Measurements from ENCODE around the gene FAM177A1.

DNA sequence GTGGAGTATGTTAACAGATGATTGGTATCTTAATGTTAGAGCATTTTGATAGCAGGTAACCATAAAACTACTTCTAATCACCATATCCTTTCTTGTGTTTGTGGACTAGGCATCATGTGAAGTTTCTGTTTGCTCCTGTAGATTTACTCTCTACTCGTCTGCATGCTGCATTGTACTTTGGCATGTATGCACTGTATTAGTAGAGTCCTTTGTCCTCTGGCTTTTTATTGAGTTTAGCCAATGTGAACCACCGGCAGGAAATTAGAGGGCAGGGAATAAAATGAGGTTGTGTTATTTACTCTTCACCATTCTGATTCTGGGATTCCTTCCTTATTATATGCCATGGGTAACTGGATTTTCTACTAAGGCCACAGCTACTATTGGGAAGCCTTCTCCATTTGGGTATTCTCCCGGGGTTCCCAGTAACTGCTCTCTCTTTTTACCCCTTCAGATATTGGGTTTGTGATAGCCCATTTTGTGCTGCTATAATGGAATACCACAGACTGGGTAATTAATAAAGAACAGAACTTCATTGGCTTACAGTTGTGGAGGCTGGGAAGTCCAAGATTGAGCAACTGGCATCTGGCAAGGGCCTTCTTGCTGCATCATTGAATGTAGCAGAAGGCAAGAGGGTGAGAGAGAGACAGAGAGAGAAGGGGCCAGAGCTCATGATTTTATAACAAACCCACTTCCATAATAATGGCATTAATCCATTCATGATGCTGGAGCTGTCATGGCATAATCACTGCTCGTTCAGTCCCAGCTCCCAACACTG lies 22.4 kb downstream of the FAM177A1 start:
- no peak for TF ChIP-seq EZH2 (IDR thresholded peaks at IDR 0.05; ENCODE audit: borderline replicate concordance)
- TF ChIP-seq, protein P1, sequence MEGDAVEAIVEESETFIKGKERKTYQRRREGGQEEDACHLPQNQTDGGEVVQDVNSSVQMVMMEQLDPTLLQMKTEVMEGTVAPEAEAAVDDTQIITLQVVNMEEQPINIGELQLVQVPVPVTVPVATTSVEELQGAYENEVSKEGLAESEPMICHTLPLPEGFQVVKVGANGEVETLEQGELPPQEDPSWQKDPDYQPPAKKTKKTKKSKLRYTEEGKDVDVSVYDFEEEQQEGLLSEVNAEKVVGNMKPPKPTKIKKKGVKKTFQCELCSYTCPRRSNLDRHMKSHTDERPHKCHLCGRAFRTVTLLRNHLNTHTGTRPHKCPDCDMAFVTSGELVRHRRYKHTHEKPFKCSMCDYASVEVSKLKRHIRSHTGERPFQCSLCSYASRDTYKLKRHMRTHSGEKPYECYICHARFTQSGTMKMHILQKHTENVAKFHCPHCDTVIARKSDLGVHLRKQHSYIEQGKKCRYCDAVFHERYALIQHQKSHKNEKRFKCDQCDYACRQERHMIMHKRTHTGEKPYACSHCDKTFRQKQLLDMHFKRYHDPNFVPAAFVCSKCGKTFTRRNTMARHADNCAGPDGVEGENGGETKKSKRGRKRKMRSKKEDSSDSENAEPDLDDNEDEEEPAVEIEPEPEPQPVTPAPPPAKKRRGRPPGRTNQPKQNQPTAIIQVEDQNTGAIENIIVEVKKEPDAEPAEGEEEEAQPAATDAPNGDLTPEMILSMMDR (IDR thresholded peaks at IDR 0.05; ENCODE audit: poor library complexity) = no peak
- no peak for TF ChIP-seq EZH2phosphoT487 (IDR thresholded peaks at IDR 0.05; ENCODE audit: low read depth, severe bottlenecking, unreplicated experiment)
